GM13977 (cell line): ENCODE results near the gene STON1.
"Not testable (repeated sequence)": the region's sequence is repeated elsewhere in the genome, so short reads cannot be mapped to it uniquely, and the experiment has no call there.

Experiments
- DNase-seq: peaks from one replicate; pipeline ENCODE4 v3.0.0; 2012; ENCODE audit warnings: low spot score
- in situ Hi-C: fragments of 300-500 bp; cut with MboI; formaldehyde crosslinking; loops from one replicate; pipeline ENCODE4 v1.12.0; 2022; ENCODE audit warnings: low sequenced_read_pairs, low pct_unique_long_range_greater_than_20kb, mixed read lengths, inconsistent platforms; ENCODE audit not compliant: unreplicated experiment
- TF ChIP-seq, protein P1 (sequence below): IDR thresholded peaks from 2 replicates; pipeline ENCODE4 v1.5.1; 2012; ENCODE audit warnings: mild to moderate bottlenecking, control low read depth; ENCODE audit not compliant: insufficient read depth; ENCODE audit errors: extremely low read depth, missing control alignments

Gene STON1

DNA sequence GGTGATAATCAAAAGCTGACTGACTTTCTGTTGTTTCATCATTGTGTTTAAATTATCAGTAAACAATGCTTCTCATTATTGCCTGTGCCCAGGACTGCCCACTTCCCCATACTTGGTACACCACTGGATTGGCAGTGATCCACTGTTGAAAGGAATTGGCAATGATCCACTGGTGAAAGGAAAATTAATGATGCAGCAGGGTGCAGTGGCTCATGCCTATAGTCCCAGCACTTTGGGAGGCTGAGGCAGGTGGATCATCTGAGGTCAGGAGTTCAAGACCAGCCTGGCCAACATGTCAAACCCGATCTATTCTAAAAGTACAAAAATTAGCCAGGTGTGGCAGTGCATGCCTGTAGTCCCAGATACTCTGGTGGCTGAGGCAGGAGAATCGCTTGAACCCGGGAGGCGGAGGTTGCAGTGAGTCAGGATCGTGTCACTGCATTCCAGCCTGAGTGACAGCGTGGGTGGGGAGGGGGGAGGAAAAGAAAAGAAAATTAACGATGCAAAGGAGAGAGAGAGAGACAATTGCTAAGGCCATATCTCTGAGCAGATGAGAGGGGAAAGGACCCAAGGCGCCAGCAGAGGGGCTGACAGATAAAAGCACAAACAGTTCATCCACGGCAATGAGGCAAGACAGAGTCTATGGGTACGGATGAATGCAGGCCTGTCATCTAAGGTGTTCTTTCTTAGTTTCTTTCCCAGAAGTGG is 77.5 kb downstream of the STON1 start:
- DNase-seq: no peak
- in situ Hi-C loops: no loop called here
- TF ChIP-seq, protein P1, sequence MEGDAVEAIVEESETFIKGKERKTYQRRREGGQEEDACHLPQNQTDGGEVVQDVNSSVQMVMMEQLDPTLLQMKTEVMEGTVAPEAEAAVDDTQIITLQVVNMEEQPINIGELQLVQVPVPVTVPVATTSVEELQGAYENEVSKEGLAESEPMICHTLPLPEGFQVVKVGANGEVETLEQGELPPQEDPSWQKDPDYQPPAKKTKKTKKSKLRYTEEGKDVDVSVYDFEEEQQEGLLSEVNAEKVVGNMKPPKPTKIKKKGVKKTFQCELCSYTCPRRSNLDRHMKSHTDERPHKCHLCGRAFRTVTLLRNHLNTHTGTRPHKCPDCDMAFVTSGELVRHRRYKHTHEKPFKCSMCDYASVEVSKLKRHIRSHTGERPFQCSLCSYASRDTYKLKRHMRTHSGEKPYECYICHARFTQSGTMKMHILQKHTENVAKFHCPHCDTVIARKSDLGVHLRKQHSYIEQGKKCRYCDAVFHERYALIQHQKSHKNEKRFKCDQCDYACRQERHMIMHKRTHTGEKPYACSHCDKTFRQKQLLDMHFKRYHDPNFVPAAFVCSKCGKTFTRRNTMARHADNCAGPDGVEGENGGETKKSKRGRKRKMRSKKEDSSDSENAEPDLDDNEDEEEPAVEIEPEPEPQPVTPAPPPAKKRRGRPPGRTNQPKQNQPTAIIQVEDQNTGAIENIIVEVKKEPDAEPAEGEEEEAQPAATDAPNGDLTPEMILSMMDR: no peak

GRCh38 chr2:48613211-48613610 is 83.3 kb downstream of the STON1 start:
- no peak for DNase-seq
- TF ChIP-seq, protein P1: no peak
- in situ Hi-C loops: no loop called here

DNA sequence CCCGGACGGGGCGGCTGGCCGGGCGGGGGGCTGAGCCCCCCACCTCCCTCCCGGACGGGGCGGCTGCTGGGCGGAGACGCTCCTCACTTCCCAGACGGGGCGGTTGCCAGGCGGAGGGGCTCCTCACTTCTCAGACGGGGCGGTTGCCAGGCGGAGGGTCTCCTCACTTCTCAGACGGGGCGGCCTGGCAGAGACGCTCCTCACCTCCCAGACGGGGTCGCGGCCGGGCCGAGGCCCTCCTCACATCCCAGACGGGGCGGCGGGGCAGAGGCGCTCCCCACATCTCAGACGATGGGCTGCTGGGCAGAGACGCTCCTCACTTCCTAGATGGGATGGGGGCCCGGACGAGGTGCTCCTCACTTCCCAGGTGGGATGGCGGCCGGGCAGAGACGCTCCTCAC is 84.6 kb downstream of the STON1 start:
- DNase-seq, in situ Hi-C loops: not testable (repeated sequence)

- TF ChIP-seq, protein P1: no peak
- in situ Hi-C loops: no loop called here
- DNase-seq: no peak
These were observed 87.7 kb downstream of the STON1 start, which contains the start of gene GTF2A1L for GRCh38 chr2:48617618-48618017. TSS of gene GTF2A1L (plus strand) at chr2:48617856. CDS start at chr2:48617875, 19 bp downstream.

GRCh38 chr2:48619526-48619925 is 89.6 kb downstream of the STON1 start:
- TF ChIP-seq, protein P1: no peak
- in situ Hi-C loops: no loop called here
- no peak for DNase-seq

- in situ Hi-C loops: no loop called here
- no peak for DNase-seq
- TF ChIP-seq, protein P1: no peak
These were observed 90.7 kb downstream of the STON1 start for GRCh38 chr2:48620604-48621003.

- DNase-seq, in situ Hi-C loops: not testable (repeated sequence)
These were observed 92.7 kb downstream of the STON1 start for GRCh38 chr2:48622691-48623090.

DNA sequence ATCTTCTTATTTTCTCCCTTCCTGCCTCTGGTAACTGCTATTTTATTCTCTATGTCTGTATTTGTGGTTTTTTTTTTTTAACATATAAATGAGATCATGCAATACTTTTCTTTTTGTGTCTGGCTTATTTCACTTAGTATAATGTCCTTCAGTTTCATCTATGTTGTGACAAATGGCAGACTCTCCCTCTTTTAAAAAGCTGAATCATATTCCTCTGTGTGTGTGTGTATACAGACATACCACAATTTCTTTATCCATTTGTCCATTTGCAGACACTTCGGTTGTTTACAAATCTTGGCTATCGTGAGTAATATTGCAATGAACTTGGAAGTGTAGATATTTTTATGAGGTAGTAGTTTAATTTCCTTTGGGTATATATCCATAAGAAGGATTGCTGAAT is 94.7 kb downstream of the STON1 start:
- DNase-seq: no peak
- TF ChIP-seq, protein P1: no peak
- in situ Hi-C loops: no loop called here
